ENCODE data around the gene RHOG. TPM values are rescaled to one million over a fixed set of nuclear protein-coding genes. Genes with fewer than 3 reads are reported as not detected.

RHOG gene
- total RNA-seq, 2 donors from 2014 or later = 10.9 to 15.8 TPM

DNA sequence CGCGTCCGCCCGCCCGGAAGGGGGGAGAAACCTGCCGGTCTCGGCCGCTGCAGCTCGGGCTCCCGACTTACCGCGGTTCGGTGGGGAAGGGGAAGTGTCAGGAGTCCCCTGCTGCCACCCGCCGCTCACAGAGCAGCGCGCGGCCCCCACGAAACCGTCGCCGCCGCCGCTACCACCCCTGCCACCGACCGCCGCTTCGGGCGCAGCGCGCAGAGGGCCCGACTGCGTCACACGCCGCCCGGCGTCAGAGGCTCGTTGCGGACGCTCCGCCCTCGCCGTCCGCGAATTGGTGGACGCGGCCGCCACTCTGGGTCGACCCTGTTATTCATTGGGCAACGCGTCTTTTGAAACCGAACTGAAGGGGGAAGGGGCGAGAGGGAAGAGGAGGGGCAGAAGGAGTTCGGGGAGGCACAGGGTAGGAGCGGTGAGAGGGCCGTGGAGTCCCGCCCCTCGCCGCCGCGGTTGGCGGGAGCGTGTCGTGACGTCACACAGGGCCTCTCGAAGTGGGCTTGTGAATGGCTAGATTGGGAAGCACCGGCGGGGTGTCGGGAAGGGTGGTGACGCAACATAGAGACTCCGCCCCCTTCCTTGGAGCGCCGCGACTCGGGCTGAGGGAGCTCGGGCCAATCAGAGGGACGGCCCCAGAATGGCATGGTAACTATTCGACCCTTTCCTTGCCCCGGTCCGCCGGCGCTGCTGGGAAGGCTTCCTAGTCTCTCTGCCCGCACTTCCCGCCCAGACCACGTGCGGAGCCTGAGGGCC, 43.2 kb downstream of the RHOG start, which contains the start of gene NUP98:
Gene NUP98, minus strand, starts transcription at position 226 of the 762 bp plus-strand sequence. CDS start 15,437 bp downstream, outside the sequence.
- Histone ChIP-seq H3K27ac (peak within 1 kb of the TSS; percentile 91 to 98 (median 91)), H3K36me3 (replicated peaks in 1 of 2; ENCODE audit: insufficient read depth in 1 of 2, low read depth in 2 of 2) (peaks cover 5% of the 10 kb centered on the region in 2 donors), H3K9me3 (no peaks in the 10 kb centered on the region), H3K27me3 (no peaks in the 10 kb centered on the region), H3K4me3 (peak within 1 kb of the TSS; percentile 47 to 78), H3K4me1 (peaks cover 33% of the 10 kb centered on the region)
- peak; percentile 99 to 100 (median 100) for DNase-seq
- TF ChIP-seq, protein P1, sequence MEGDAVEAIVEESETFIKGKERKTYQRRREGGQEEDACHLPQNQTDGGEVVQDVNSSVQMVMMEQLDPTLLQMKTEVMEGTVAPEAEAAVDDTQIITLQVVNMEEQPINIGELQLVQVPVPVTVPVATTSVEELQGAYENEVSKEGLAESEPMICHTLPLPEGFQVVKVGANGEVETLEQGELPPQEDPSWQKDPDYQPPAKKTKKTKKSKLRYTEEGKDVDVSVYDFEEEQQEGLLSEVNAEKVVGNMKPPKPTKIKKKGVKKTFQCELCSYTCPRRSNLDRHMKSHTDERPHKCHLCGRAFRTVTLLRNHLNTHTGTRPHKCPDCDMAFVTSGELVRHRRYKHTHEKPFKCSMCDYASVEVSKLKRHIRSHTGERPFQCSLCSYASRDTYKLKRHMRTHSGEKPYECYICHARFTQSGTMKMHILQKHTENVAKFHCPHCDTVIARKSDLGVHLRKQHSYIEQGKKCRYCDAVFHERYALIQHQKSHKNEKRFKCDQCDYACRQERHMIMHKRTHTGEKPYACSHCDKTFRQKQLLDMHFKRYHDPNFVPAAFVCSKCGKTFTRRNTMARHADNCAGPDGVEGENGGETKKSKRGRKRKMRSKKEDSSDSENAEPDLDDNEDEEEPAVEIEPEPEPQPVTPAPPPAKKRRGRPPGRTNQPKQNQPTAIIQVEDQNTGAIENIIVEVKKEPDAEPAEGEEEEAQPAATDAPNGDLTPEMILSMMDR (IDR thresholded peaks at IDR 0.05) = peak in 1 of 7 experiments; percentile 15
- TF ChIP-seq POLR2A (IDR thresholded peaks at IDR 0.05) = peak; percentile 91 to 97 (median 96)
- peak; percentile 94 for ATAC-seq
- intact Hi-C loops (cut with DNase I) = no loop called here
- 0% methylated on average over 38 to 66 of the region's 86 CpGs for WGBS, 2 donors

DNA sequence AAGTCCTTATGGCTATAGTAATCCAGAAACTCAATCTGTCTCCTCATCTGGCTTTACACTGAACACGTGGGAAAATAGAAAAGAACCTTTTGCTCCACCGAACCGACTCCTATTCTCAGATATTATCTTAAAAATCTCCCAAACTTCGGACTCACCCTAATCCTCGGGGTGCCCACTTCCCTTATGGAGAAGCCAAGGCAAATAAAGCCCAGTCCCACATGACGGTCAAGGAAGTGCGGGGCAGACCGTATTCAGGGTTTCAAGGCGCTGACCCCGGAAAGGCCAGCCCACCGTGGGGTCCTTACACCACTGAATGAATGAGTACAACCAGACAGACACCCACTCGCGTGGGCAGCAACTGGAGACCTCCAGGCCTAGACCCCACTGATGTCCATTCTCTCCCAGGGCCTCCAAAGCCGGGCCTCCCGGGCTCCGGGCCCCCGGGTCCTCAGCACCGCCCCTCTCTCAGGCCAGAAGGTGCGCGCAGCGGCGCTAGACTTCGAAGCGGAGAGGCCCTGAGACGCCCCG, 43.9 kb downstream of the RHOG start:
- Histone ChIP-seq H3K36me3 (replicated peaks in 1 of 2; ENCODE audit: insufficient read depth in 1 of 2, low read depth in 2 of 2) (peaks cover 5% of the 10 kb centered on the region in 2 donors), H3K27me3 (no peaks in the 10 kb centered on the region), H3K27ac (peak overlapping the region; percentile 91 to 98 (median 91)), H3K9me3 (no peaks in the 10 kb centered on the region), H3K4me1 (peaks cover 33% of the 10 kb centered on the region), H3K4me3 (peak overlapping the region; percentile 47 to 78)
- WGBS, 2 donors = 1% methylated on average over 8 to 26 of the region's 26 CpGs
- intact Hi-C loops (cut with DNase I) = no loop called here
- DNase-seq (no peak), ATAC-seq (peak; percentile 27)
- TF ChIP-seq POLR2A (IDR thresholded peaks at IDR 0.05) = no peak
- TF ChIP-seq, protein P1 (IDR thresholded peaks at IDR 0.05) = no peak

DNA sequence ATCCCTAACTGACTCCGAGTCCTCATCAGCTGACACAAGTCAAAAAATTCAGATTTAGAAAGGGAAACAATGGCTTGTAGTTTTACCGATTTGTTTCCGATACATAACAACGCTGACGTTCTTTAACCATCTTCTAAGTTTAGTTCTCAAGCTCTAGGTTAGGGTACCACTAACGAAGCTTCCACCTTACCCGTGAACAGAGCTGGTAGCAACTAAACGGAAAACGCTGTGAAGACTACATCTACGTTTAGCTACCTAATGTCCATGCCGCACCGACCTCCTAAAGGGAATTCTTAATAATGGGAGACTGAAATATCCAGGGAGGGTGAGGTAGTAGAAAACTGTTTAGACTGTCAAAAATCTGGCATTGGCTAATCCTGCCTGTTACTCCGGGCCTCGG, 44.4 kb downstream of the RHOG start:
- H3K27ac ChIP-seq = peak overlapping the region in 3 of 4 donors; percentile 91 to 98 (median 91)
- 3 to 4% methylated on average over 14 of the region's 14 CpGs for WGBS, 2 donors
- H3K9me3 ChIP-seq = no peaks in the 10 kb centered on the region
- DNase-seq (no peak), ATAC-seq (no peak)
- intact Hi-C loops (cut with DNase I) = no loop called here
- TF ChIP-seq POLR2A (IDR thresholded peaks at IDR 0.05) = no peak
- TF ChIP-seq, protein P1 (IDR thresholded peaks at IDR 0.05) = no peak
- peaks cover 33% of the 10 kb centered on the region for H3K4me1 ChIP-seq
- H3K27me3 ChIP-seq = no peaks in the 10 kb centered on the region
- H3K36me3 ChIP-seq (replicated peaks in 1 of 2; ENCODE audit: insufficient read depth in 1 of 2, low read depth in 2 of 2) = peaks cover 5% of the 10 kb centered on the region in 2 donors
- peak overlapping the region in 1 of 2 donors; percentile 47 for H3K4me3 ChIP-seq

DNA sequence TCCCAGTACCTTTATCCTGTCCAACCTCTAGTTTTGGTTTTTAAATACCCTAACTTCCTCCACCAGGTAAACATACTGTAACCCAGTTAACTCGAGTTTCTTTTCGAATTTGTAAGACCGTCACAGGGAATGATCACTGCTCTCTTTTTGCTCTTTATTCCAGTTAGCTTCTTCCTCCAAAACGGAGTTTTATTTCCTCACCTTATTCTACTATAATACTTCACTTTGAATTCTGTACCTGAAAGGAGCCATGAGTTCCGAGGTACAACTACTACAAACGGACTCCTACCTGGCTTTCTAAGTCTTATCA, 44.8 kb downstream of the RHOG start:
- TF ChIP-seq, protein P1 (IDR thresholded peaks at IDR 0.05) = no peak
- TF ChIP-seq POLR2A (IDR thresholded peaks at IDR 0.05) = no peak
- DNase-seq (no peak), ATAC-seq (no peak)
- intact Hi-C loops (cut with DNase I) = no loop called here
- Histone ChIP-seq H3K27me3 (no peaks in the 10 kb centered on the region), H3K4me3 (peak overlapping the region in 1 of 2 donors; percentile 47), H3K27ac (peak overlapping the region in 2 of 4 donors; percentile 91 to 98), H3K9me3 (no peaks in the 10 kb centered on the region), H3K36me3 (replicated peaks in 1 of 2; ENCODE audit: insufficient read depth in 1 of 2, low read depth in 2 of 2) (peaks cover 5% of the 10 kb centered on the region in 2 donors), H3K4me1 (peaks cover 33% of the 10 kb centered on the region)
- 17 to 24% methylated on average over 6 of the region's 6 CpGs for WGBS, 2 donors
